GM23338 (cell line): ENCODE measurements around the gene HAGH. TPM values are rescaled to one million over a fixed set of nuclear protein-coding genes. Genes with fewer than 3 reads are reported as not detected.
A peak's percentile ranks its signal among the peaks of the same experiment; 100 is the strongest.

Experiments used
- ATAC-seq: fragments of 200-7000 bp; cut with Tn5 transposase; 3 replicates; pipeline ENCODE4 v1.9.1; 2020
- DNase-seq: peaks from one replicate; pipeline ENCODE4 v3.0.0-alpha.2; 2015; ENCODE audit warnings: low spot score
- H2AFZ ChIP-seq: fragments of 200-600 bp; sonication (generic); 2 replicates; pipeline ENCODE4 v1.8.0; 2016; ENCODE audit warnings: antibody characterized with exemption, mild to moderate bottlenecking, moderate library complexity
- H3F3A ChIP-seq: fragments of 200-600 bp; sonication (generic); replicated peaks from 2 replicates; pipeline ENCODE4 v1.8.0; 2017; ENCODE audit warnings: antibody characterized with exemption, mixed run types, low read depth
- H3K27ac ChIP-seq: fragments of 200-600 bp; sonication (generic); 2 replicates; pipeline ENCODE4 v1.6.1; 2016; ENCODE audit warnings: low read depth
- H3K27me3 ChIP-seq: fragments of 200-600 bp; sonication (generic); 2 replicates; pipeline ENCODE4 v1.8.0; 2016; ENCODE audit warnings: mild to moderate bottlenecking, mixed run types, moderate library complexity; ENCODE audit not compliant: insufficient read depth
- H3K36me3 ChIP-seq: fragments of 200-600 bp; sonication (generic); 2 replicates; pipeline ENCODE4 v1.8.0; 2016; ENCODE audit warnings: mild to moderate bottlenecking; ENCODE audit not compliant: insufficient read depth
- H3K4me1 ChIP-seq: fragments of 200-600 bp; sonication (generic); 2 replicates; pipeline ENCODE4 v1.8.0; 2016; ENCODE audit warnings: mild to moderate bottlenecking, moderate library complexity; ENCODE audit not compliant: insufficient read depth
- H3K4me2 ChIP-seq: fragments of 200-600 bp; sonication (generic); 2 replicates; pipeline ENCODE4 v1.7.1; 2017; ENCODE audit warnings: mixed run types
- H3K4me3 ChIP-seq: fragments of 200-600 bp; sonication (generic); 2 replicates; pipeline ENCODE4 v1.6.1; 2016; ENCODE audit warnings: mixed run types
- H3K79me2 ChIP-seq: fragments of 200-600 bp; sonication (generic); replicated peaks from 2 replicates; pipeline ENCODE4 v1.8.0; 2017; ENCODE audit warnings: mild to moderate bottlenecking; ENCODE audit not compliant: insufficient read depth
- H3K9me2 ChIP-seq: fragments of 200-600 bp; sonication (generic); 2 replicates; pipeline ENCODE4 v1.8.0; 2017; ENCODE audit not compliant: insufficient read depth
- H4K20me1 ChIP-seq: fragments of 200-600 bp; sonication (generic); replicated peaks from 2 replicates; pipeline ENCODE4 v1.8.0; 2017; ENCODE audit warnings: mild to moderate bottlenecking; ENCODE audit not compliant: insufficient read depth
- H3K27ac Mint-ChIP-seq: 2 replicates; pipeline ENCODE4 v1.8.0; 2020; ENCODE audit warnings: inconsistent platforms, mild to moderate bottlenecking, moderate library complexity, mixed read lengths
- H3K27me3 Mint-ChIP-seq: 3 replicates; pipeline ENCODE4 v1.8.0; 2022; ENCODE audit warnings: low read depth, mild to moderate bottlenecking, moderate library complexity, mixed read lengths, inconsistent platforms; ENCODE audit not compliant: insufficient read depth, poor library complexity
- H3K36me3 Mint-ChIP-seq: 3 replicates; pipeline ENCODE4 v1.8.0; 2021; ENCODE audit warnings: low read depth, mild to moderate bottlenecking, inconsistent platforms, moderate library complexity, mixed read lengths
- H3K4me1 Mint-ChIP-seq: 3 replicates; pipeline ENCODE4 v1.8.0; 2020; ENCODE audit warnings: mild to moderate bottlenecking, inconsistent platforms, mixed read lengths
- H3K4me3 Mint-ChIP-seq: 3 replicates; pipeline ENCODE4 v1.8.0; 2021; ENCODE audit warnings: moderate library complexity, mild to moderate bottlenecking, inconsistent platforms, mixed read lengths
- H3K9me3 Mint-ChIP-seq: 3 replicates; pipeline ENCODE4 v1.8.0; 2020; ENCODE audit warnings: moderate library complexity, mild to moderate bottlenecking, inconsistent platforms, mixed read lengths
- CTCF ChIP-seq, 2 experiments: fragments of 200-600 bp in 1 of 2; sonication (generic) in 1 of 2; conservative IDR thresholded peaks; 2 replicates each; pipeline versions ENCODE4 v1.5.1 to v1.6.1; 2016 to 2017; ENCODE audit warnings: antibody characterized with exemption in 2 of 2, low read depth in 2 of 2, mild to moderate bottlenecking in 2 of 2, moderate library complexity in 1 of 2
- EZH2 ChIP-seq: fragments of 200-600 bp; sonication (generic); IDR thresholded peaks from one replicate; pipeline ENCODE4 v1.8.0; 2017; ENCODE audit warnings: antibody characterized with exemption, mild to moderate bottlenecking, low read depth; ENCODE audit not compliant: unreplicated experiment
- EZH2phosphoT487 ChIP-seq: fragments of 200-600 bp; sonication (generic); IDR thresholded peaks from one replicate; pipeline ENCODE4 v1.8.1; 2018; ENCODE audit warnings: antibody characterized with exemption; ENCODE audit not compliant: unreplicated experiment
- JUNB ChIP-seq: IDR thresholded peaks from one replicate; pipeline ENCODE4 v1.6.1; 2016; ENCODE audit warnings: antibody characterized with exemption; ENCODE audit not compliant: unreplicated experiment
- REST ChIP-seq: IDR thresholded peaks from one replicate; pipeline ENCODE4 v1.6.1; 2018; ENCODE audit warnings: antibody characterized with exemption; ENCODE audit not compliant: unreplicated experiment
- ZNF114 ChIP-seq: fragments of 250-450 bp; sonication (Bioruptor Pico); IDR thresholded peaks from 2 replicates; pipeline ENCODE4 v1.5.0; 2020; ENCODE audit warnings: mild to moderate bottlenecking, moderate library complexity
- ZNF331 ChIP-seq: fragments of 250-450 bp; sonication (Bioruptor Pico); IDR thresholded peaks from 2 replicates; pipeline ENCODE4 v1.5.0; 2020; ENCODE audit warnings: low read depth, mild to moderate bottlenecking, moderate library complexity
- polyA plus RNA-seq: library from polyadenylated mRNA; unstranded; fragments of >200 nt; fragmentation: Nextera tagmentation; extraction: Ambion mirVana; gene quantifications from 2 replicates; pipeline ENCODE4 v1.2.1, GENCODE V29; 2016
- total RNA-seq: library from RNA; depleted of rRNA; stranded (reverse); fragments of >200 nt; shearing (Covaris generic); gene quantifications from 2 replicates; pipeline ENCODE4 v1.2.3, GENCODE V29; 2014
- TF ChIP-seq, protein P1 (sequence below): fragments of 250-450 bp; sonication (Bioruptor Pico); IDR thresholded peaks from 2 replicates; pipeline ENCODE4 v1.5.0; 2020; ENCODE audit warnings: mild to moderate bottlenecking, moderate library complexity

The HAGH gene
- total and polyA plus RNA-seq, 2 experiments from 2014 or later = 24.7 to 28.9 TPM

- Histone ChIP-seq H2AFZ (no peak overlapping the region), H4K20me1 (peaks cover 27% of the 10 kb centered on the region), H3K9me2 (no peaks in the 10 kb centered on the region), H3K4me2 (peak overlapping the region; percentile 95), H3K27me3 (no peaks in the 10 kb centered on the region), H3K4me1 (peaks cover 4% of the 10 kb centered on the region; the same call in 1 of the 2 replicates), H3K36me3 (no peaks in the 10 kb centered on the region), H3F3A (0 out of 2 replicates have a peak, but pooled peaks cover 3% of the 10 kb centered on the region), H3K4me3 (peak overlapping the region; percentile 98), H3K27ac (no peak overlapping the region), H3K79me2 (peaks cover 35% of the 10 kb centered on the region)
- peaks cover 7% of the 10 kb centered on the region; the same call in 1 of the 3 replicates for H3K9me3 Mint-ChIP-seq
- H3K36me3 Mint-ChIP-seq = peaks cover 12% of the 10 kb centered on the region; the same call in 2 of the 3 replicates
- no peak; the same call in 1 of the 3 replicates for ATAC-seq
- peaks cover 5% of the 10 kb centered on the region for H3K4me1 Mint-ChIP-seq
- H3K27me3 Mint-ChIP-seq = peaks cover 37% of the 10 kb centered on the region
- peak; percentile 63 for DNase-seq
- peak overlapping the region; percentile 92 for H3K27ac Mint-ChIP-seq
- no peak for TF ChIP-seq ZNF331 (CRISPR knock-in tag)
- TF ChIP-seq CTCF (conservative IDR thresholded peaks at IDR 0.05; ENCODE audit: low read depth in 2 of 2) = no peak
- TF ChIP-seq REST = no peak
- TF ChIP-seq ZNF114 (CRISPR knock-in tag) = no peak
- TF ChIP-seq JUNB = no peak
- TF ChIP-seq EZH2 = no peak
- no peak for TF ChIP-seq EZH2phosphoT487
- TF ChIP-seq, protein P1, sequence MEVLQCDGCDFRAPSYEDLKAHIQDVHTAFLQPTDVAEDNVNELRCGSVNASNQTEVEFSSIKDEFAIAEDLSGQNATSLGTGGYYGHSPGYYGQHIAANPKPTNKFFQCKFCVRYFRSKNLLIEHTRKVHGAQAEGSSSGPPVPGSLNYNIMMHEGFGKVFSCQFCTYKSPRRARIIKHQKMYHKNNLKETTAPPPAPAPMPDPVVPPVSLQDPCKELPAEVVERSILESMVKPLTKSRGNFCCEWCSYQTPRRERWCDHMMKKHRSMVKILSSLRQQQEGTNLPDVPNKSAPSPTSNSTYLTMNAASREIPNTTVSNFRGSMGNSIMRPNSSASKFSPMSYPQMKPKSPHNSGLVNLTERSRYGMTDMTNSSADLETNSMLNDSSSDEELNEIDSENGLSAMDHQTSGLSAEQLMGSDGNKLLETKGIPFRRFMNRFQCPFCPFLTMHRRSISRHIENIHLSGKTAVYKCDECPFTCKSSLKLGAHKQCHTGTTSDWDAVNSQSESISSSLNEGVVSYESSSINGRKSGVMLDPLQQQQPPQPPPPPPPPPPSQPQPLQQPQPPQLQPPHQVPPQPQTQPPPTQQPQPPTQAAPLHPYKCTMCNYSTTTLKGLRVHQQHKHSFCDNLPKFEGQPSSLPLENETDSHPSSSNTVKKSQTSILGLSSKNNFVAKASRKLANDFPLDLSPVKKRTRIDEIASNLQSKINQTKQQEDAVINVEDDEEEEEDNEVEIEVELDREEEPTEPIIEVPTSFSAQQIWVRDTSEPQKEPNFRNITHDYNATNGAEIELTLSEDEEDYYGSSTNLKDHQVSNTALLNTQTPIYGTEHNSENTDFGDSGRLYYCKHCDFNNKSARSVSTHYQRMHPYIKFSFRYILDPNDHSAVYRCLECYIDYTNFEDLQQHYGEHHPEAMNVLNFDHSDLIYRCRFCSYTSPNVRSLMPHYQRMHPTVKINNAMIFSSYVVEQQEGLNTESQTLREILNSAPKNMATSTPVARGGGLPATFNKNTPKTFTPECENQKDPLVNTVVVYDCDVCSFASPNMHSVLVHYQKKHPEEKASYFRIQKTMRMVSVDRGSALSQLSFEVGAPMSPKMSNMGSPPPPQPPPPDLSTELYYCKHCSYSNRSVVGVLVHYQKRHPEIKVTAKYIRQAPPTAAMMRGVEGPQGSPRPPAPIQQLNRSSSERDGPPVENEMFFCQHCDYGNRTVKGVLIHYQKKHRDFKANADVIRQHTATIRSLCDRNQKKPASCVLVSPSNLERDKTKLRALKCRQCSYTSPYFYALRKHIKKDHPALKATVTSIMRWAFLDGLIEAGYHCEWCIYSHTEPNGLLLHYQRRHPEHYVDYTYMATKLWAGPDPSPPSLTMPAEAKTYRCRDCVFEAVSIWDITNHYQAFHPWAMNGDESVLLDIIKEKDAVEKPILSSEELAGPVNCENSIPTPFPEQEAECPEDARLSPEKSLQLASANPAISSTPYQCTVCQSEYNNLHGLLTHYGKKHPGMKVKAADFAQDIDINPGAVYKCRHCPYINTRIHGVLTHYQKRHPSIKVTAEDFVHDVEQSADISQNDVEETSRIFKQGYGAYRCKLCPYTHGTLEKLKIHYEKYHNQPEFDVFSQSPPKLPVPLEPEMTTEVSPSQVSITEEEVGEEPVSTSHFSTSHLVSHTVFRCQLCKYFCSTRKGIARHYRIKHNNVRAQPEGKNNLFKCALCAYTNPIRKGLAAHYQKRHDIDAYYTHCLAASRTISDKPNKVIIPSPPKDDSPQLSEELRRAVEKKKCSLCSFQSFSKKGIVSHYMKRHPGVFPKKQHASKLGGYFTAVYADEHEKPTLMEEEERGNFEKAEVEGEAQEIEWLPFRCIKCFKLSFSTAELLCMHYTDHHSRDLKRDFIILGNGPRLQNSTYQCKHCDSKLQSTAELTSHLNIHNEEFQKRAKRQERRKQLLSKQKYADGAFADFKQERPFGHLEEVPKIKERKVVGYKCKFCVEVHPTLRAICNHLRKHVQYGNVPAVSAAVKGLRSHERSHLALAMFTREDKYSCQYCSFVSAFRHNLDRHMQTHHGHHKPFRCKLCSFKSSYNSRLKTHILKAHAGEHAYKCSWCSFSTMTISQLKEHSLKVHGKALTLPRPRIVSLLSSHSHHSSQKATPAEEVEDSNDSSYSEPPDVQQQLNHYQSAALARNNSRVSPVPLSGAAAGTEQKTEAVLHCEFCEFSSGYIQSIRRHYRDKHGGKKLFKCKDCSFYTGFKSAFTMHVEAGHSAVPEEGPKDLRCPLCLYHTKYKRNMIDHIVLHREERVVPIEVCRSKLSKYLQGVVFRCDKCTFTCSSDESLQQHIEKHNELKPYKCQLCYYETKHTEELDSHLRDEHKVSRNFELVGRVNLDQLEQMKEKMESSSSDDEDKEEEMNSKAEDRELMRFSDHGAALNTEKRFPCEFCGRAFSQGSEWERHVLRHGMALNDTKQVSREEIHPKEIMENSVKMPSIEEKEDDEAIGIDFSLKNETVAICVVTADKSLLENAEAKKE = no peak
- peak overlapping the region; percentile 90 for H3K4me3 Mint-ChIP-seq
Observed at GRCh38 chr16:1781758-1782407, 44.7 kb downstream of the HAGH start.
